Memory B cell (primary cell): ENCODE results near the gene FBRSL1.

ENCODE experiments used
- ATAC-seq: fragments of 150-1000 bp; cut with Tn5 transposase; 2 replicates; pipeline ENCODE4 v1.10.0; 2021; ENCODE audit warnings: low read depth, mild to moderate bottlenecking, moderate library complexity
- DNase-seq, 2 donors: peaks; one replicate each; pipeline ENCODE4 v3.0.0; 2022; ENCODE audit warnings: low spot score in 2 of 2
- H3K27ac Mint-ChIP-seq: one replicate; pipeline ENCODE4 v1.8.0; 2022; ENCODE audit warnings: mild to moderate bottlenecking, moderate library complexity, mixed read lengths
- H3K27me3 Mint-ChIP-seq: one replicate; pipeline ENCODE4 v1.8.0; 2022; ENCODE audit warnings: mixed read lengths
- H3K36me3 Mint-ChIP-seq: one replicate; pipeline ENCODE4 v1.8.0; 2022; ENCODE audit warnings: mild to moderate bottlenecking, mixed read lengths
- H3K4me1 Mint-ChIP-seq: one replicate; pipeline ENCODE4 v1.8.0; 2022; ENCODE audit warnings: mixed read lengths
- H3K4me3 Mint-ChIP-seq: one replicate; pipeline ENCODE4 v1.8.0; 2022; ENCODE audit warnings: mild to moderate bottlenecking, moderate library complexity, mixed read lengths
- H3K9me3 Mint-ChIP-seq: one replicate; pipeline ENCODE4 v1.8.0; 2022; ENCODE audit warnings: mixed read lengths

The FBRSL1 gene

DNA sequence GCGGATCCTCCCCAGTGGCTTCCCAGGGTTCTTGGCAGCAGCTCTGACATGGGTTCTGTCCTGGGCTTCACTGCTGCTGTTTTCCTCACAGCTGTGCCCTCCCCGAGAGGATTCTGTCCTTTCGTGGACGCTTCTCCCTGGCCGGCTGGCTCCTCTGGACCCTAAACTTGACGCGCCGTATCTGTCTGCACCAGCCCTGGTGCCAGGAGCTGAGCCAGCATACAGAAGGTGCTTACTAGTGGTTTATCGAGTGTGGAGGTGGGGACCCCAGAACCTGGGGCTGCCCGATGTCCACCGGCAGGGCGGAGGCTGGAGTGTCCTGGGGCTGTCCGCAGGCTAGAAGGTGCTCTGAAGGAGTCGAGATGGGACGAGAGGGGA lies 17.2 kb downstream of the FBRSL1 start:
- Mint-ChIP-seq H3K4me1 (peaks cover 31% of the 10 kb centered on the region), H3K27ac (no peak overlapping the region), H3K36me3 (no peaks in the 10 kb centered on the region), H3K4me3 (no peak overlapping the region), H3K27me3 (no peaks in the 10 kb centered on the region), H3K9me3 (no peaks in the 10 kb centered on the region)
- ATAC-seq (no peak), DNase-seq (no peak)

DNA sequence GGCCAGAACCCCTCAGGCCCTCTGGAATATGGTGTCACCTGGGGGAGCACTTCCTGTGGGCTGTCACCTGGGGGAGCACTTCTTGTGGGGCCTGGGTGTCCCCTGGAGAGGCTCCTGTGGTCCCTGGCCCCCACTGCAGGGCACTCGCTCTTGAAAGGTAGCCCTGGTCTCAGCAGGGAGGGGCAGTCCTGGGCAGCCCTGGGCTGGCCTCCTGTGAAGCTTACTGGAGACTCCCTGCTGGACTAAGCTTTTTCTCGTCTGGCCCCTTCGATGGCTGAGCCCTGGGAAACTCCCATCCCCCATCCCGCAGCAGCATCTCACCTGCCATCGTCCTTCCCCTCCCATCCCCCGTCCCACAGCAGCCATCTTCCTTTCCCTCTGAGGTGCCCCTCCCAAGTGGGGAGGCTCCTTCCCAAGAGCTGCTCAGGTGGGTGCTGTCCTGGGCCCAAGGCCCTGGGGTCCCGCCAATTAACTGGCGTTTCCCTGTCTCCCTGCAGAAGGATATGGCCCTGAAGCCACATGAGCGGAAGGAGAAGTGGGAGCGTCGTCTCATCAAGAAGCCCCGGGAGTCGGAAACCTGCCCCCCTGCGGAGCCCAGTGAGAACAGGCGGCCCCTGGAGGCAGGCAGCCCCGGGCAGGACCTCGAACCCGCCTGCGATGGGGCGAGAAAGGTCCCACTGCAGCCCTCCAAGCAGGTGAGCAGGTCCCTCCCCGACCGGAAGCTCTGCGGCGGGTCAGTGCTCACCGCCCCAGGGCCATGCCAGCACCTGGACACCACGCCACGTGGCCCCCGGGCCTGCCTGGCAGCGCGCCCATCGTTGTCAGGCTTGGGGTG lies 17.9 kb downstream of the FBRSL1 start:
- H3K4me1 Mint-ChIP-seq = peaks cover 27% of the 10 kb centered on the region
- no peak for ATAC-seq
- H3K27ac Mint-ChIP-seq = no peak overlapping the region
- H3K27me3 Mint-ChIP-seq = no peaks in the 10 kb centered on the region
- no peak overlapping the region for H3K4me3 Mint-ChIP-seq
- no peaks in the 10 kb centered on the region for H3K36me3 Mint-ChIP-seq
- no peak for DNase-seq
- no peaks in the 10 kb centered on the region for H3K9me3 Mint-ChIP-seq

DNA sequence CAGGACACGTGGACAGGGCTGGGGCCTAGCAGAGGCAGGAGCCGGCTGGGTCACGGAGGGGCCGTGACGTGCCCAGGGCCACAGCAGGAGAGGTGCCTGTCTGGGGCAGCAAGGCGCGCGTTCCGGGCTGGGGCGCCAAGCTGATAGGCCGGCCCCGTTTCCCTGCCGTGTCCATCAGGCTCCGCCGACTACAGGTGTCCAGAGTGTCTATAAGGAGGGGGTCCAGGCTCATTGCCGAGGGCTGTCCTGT lies 18.5 kb downstream of the FBRSL1 start:
- ATAC-seq = no peak
- no peak overlapping the region for H3K4me3 Mint-ChIP-seq
- H3K4me1 Mint-ChIP-seq = peaks cover 24% of the 10 kb centered on the region
- H3K36me3 Mint-ChIP-seq = peaks cover 4% of the 10 kb centered on the region
- no peak for DNase-seq
- no peaks in the 10 kb centered on the region for H3K9me3 Mint-ChIP-seq
- H3K27me3 Mint-ChIP-seq = no peaks in the 10 kb centered on the region
- no peak overlapping the region for H3K27ac Mint-ChIP-seq

DNA sequence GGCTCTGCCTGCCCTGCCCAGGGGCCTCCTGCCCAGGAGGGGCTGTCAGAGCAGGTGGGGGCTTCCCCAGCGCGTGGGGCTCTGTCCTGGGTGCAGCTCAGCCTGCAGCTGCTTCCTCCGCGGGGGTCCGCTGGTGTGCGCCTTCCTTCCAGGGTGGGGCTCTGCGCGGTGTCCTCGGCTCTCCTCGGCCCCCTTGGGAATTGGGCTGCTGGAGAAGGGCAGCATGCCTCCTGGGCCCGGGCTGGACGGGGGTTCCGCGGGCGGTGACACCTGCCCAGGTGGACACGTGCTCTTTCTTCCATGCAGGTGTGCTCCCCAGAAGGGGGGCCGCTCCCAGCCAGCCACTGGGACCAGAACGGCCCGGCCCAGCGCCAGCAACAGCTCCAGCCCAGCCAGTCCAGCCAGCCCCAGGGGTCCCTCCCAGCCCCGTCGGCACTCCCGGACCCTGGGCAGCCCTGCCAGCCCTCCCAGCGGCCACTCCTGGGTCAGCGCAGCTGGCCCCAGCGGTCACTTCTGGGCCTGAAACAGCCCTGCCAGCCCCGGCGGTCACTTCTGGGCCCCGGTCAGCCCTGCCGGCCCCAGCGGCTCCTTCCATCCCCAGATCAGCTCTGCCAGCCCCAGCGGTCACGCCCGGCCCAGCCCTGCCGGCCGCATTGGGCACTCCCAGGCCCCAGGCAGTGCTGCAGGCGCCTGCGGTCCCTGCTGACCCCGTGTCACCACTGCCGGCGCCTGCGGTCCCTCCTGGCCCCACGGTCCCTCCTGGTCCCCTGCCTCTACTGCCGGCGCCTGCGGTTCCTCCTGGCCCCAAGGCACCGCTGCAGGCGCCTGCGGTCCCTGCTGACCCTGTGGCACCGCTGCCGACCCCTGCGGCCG lies 19.1 kb downstream of the FBRSL1 start:
- DNase-seq (no peak), ATAC-seq (no peak)
- Mint-ChIP-seq H3K9me3 (no peaks in the 10 kb centered on the region), H3K36me3 (peaks cover 4% of the 10 kb centered on the region), H3K4me3 (no peak overlapping the region), H3K27me3 (no peaks in the 10 kb centered on the region), H3K4me1 (peaks cover 18% of the 10 kb centered on the region), H3K27ac (no peak overlapping the region)

DNA sequence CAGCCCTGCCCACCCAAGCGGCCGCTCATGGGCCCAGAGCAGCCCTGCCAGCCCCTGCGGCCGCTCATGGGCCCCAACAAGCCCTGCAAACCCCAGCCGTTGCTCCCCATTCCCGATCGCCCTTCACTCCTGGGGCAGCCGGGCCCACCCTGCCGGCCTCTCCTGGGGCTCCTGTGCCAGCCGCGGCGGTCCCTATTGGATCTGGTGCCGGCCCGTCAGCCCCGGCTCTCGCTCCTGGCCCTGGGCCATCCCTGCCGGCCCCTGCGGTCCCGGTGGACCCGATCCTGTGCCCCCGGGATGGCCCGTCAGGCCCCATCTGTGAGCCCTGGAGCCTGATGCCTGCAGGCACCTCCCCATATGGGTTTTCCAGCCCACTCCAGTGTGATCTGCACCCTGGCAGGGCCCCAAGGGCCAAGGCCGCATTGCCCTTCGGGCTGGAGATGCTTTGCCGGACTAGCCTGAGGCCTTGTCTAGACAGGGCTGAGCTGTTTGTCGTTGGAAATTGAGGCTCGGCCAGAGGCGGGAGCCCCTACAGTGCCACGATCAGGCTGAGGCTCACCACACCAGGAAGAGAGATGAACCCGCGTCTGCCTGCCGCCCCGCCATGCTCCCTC lies 20.3 kb downstream of the FBRSL1 start:
- ATAC-seq = no peak
- Mint-ChIP-seq H3K27ac (no peak overlapping the region), H3K4me3 (no peak overlapping the region), H3K27me3 (no peaks in the 10 kb centered on the region), H3K9me3 (no peaks in the 10 kb centered on the region), H3K4me1 (peaks cover 10% of the 10 kb centered on the region), H3K36me3 (peaks cover 6% of the 10 kb centered on the region)
- DNase-seq = no peak

DNA sequence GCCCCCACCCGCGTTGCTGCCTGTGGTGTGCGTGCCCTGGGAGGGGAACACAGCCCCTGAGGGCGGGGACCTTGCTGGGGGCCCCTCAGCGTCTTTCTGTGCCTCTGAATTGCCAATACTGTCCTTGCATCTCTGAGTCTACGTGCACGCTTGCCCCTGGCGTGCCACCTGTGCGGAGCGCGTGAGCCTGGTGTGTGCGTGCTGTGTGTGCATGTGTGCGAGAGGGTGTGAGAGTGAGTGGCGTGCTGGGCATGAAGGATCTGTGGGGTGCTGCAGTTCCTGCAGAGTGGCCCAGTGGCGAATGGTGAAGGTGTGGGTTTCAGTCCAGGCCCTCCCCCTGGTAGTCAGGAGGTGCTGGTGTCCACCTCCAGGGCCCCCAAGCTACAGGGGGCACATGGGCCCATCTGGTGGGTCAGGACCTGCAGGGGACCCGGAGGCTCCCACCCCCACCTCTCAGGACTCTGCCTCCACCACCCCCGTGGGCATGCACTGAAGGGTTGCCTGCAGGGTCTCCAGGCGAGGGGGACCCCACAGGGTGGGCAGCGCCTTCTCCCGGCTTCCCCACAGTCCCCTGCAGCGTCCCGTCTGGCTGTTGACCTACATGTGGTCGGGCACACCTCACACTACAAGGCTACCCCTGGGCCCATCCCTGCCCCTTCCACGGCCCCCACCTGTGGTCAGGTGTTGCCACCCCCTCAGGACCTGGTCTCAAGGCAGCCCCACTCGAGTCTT lies 21.0 kb downstream of the FBRSL1 start:
- Mint-ChIP-seq H3K27ac (no peak overlapping the region), H3K4me1 (peaks cover 5% of the 10 kb centered on the region), H3K36me3 (peaks cover 11% of the 10 kb centered on the region), H3K4me3 (no peak overlapping the region), H3K27me3 (no peaks in the 10 kb centered on the region), H3K9me3 (no peaks in the 10 kb centered on the region)
- DNase-seq (no peak), ATAC-seq (no peak)

DNA sequence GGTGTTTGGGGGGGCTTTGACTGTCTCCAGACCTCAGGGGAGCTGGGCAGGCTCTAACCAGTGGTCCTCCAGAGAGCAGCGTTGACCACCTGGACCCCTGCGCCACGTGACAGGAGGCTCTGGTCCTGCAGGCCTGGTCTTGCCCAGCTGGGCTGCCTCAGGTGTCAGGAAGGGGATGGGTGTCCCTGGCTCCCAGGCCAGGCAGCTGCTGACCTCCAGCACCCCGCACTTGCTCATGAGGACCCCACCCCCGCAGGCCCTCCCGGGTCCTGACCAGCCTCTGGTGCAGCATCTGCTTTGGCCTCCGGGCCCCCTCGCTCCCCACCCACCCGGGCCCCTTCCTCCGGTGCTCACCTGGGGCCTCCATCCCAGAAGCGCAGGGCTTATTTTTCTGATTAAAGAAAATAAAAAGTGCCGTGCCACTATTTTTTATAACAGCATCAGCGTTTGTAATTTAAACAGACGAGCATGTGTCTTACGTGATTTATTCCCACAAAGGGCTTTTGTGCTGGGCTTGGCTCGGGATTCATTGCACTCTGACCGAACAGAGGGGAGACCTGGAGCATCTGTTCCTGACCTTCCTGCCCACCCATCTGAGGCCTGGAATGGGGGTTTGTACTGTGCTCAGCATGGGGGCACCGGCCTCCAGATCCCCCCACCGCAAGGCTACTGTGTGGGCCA lies 21.7 kb downstream of the FBRSL1 start:
- no peak for DNase-seq
- Mint-ChIP-seq H3K9me3 (no peaks in the 10 kb centered on the region), H3K4me3 (no peak overlapping the region), H3K27me3 (no peaks in the 10 kb centered on the region), H3K27ac (no peak overlapping the region), H3K4me1 (peaks cover 2% of the 10 kb centered on the region), H3K36me3 (peaks cover 14% of the 10 kb centered on the region)
- no peak for ATAC-seq

DNA sequence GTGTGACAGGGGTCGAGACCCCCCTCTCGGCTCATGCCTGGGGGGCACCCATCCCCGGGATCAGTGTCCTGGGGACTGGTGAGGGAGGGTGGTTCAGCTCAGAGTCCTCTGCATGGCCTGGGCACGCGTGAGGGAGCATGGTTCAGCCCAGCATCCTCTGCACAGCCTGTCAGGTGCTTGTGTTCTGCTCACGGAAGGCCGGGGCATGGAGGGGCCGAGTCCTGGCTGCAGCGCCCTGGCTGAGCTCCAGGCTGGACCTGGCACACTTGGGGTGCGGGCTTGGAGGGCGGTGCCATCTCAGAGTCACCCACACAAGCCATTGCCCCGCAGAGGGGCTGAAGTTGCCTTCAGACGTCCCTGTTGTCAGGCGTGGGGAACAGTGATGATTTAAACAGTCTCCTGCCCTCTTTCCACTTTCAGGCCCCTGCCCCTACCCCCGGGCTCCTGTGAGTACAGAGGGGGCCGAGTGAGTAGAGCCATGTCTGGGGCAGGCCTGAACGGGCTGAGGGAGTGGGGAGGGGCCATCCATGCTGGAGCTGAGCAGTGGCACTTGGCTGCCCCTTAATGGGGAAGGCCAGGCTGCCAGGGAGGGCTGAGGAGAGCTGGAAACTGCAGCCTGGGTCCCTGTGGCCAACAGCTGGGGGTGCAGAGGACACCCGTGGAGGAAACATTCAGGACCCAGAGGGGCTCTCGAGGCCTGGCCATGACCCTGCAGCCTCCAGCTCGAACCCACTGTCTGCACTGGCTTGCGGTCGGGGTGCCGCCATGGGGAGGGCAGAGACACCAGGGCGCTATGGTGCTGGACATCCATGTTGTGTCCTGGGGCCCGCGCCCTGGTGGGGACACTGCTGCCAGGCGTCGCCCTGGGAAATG lies 22.5 kb downstream of the FBRSL1 start:
- H3K27ac Mint-ChIP-seq = no peak overlapping the region
- DNase-seq (no peak), ATAC-seq (no peak)
- no peaks in the 10 kb centered on the region for H3K27me3 Mint-ChIP-seq
- no peak overlapping the region for H3K4me3 Mint-ChIP-seq
- no peaks in the 10 kb centered on the region for H3K9me3 Mint-ChIP-seq
- peaks cover 4% of the 10 kb centered on the region for H3K4me1 Mint-ChIP-seq
- peaks cover 17% of the 10 kb centered on the region for H3K36me3 Mint-ChIP-seq

DNA sequence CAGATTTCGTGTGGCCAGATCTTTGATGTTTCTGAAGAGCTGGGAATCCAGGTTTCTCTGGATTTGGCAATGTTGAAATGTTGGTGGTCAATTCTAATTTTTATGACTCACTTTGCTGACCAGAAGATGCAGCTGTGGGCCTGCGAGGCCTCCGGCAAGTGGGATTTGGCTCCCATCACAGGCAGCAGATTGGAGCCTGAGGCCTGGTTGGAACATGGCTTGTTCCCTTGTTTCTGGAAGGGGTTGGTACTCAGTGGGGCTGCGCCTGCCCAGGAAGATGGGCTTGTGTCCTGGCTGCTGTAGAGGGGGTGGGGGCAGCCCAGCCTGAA lies 23.1 kb downstream of the FBRSL1 start:
- ATAC-seq (no peak), DNase-seq (no peak)
- Mint-ChIP-seq H3K27me3 (no peaks in the 10 kb centered on the region), H3K4me3 (no peak overlapping the region), H3K36me3 (peaks cover 20% of the 10 kb centered on the region), H3K9me3 (peaks cover under 1% of the 10 kb centered on the region), H3K27ac (no peak overlapping the region), H3K4me1 (peaks cover 6% of the 10 kb centered on the region)

DNA sequence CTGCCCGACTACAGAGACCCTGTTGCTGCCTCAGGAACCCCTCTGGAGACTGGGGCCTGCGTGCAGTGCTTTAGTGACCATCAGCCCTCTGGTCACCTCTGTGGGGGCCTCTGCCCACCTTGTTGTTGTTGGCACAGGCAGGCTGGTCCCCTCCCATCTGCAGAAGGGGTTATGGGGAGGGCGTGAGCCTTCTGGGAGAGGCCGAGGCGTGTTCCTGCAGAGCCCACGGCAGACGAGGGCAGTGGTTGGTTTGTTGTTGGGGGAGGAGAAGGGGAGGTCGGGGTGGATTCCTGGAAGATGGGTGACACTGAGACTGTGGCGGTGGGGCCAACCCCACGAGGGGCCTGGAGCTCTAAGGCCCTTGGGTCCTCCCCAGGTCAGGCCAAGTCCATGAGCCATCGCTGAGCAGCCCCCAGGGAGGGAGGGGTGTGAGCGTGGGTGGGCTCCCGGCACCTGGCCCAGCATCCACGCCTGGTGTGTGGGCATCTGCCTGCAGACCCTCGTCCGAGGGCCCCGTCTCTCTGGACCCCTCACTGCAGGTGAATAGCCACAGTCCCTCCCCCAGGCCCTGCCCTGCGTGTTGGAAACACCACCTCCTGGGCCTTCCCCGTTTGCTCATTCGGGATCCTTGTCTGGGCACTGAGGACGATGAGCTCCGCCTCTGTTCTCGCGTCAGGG lies 23.6 kb downstream of the FBRSL1 start:
- Mint-ChIP-seq H3K4me3 (no peak overlapping the region), H3K27ac (no peak overlapping the region), H3K36me3 (peaks cover 26% of the 10 kb centered on the region), H3K9me3 (peaks cover 6% of the 10 kb centered on the region), H3K4me1 (peaks cover 11% of the 10 kb centered on the region), H3K27me3 (no peaks in the 10 kb centered on the region)
- DNase-seq (no peak), ATAC-seq (no peak)

DNA sequence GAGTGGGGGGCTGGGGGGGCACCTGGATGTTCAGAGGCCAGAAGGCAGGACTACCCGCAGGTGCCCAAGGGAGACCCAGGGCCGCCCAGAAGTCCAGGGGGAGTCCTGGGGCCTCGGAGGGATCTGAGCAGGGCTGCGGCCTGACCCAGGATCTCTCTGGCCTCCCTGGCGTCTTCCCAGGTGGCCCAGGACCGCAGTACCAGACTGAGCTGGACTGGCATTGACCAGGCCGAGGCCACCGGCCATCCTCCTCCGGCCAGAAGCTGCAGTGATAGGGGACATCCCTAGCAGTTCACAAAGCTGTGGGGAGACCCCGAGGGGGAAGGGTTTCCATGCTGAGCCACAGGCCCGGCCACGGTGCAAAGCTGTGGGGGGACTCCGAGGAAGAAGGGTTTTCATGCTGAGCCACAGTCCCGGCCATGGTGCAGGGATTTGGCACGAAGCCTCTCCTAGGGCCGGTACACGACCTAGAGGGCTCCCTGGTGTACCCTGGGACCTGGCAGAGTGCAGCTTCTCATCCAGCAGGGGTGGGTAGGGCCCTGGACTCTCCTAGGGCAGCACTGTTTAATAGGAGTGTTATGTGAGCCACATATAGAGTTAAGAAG lies 24.4 kb downstream of the FBRSL1 start:
- H3K27me3 Mint-ChIP-seq = no peaks in the 10 kb centered on the region
- no peak for DNase-seq
- no peak overlapping the region for H3K27ac Mint-ChIP-seq
- peaks cover 33% of the 10 kb centered on the region for H3K36me3 Mint-ChIP-seq
- H3K4me3 Mint-ChIP-seq = no peak overlapping the region
- peaks cover 9% of the 10 kb centered on the region for H3K9me3 Mint-ChIP-seq
- peaks cover 15% of the 10 kb centered on the region for H3K4me1 Mint-ChIP-seq
- no peak for ATAC-seq

DNA sequence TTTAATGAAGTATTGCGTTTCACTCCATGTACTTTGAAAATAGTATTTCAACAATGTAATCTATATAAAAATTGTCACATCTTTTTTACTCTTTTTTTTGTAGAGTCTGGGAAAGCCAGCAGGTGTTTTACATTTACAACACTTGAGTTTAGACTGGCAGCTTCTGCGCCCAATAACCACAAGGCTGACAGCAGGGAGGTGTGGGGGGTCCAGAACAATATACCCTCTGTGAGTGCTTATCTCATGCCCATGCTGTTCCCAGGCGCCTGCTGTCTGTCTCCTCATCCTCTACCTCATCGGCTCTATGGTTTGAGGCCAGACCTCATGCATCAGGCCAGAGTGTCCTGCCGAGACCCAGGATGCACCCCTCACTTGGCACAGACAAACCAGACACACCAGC lies 24.9 kb downstream of the FBRSL1 start:
- Mint-ChIP-seq H3K4me3 (no peak overlapping the region), H3K27me3 (no peaks in the 10 kb centered on the region), H3K27ac (no peak overlapping the region), H3K4me1 (peaks cover 15% of the 10 kb centered on the region), H3K36me3 (peaks cover 35% of the 10 kb centered on the region), H3K9me3 (peaks cover 9% of the 10 kb centered on the region)
- DNase-seq (no peak), ATAC-seq (no peak)
